HG02973 (cell line): ENCODE data around the gene GTF2H4.

Experiments
- ATAC-seq: cut with Tn5 transposase; IDR thresholded peaks from one replicate; pipeline ENCODE4 v1.9.1; 2021; ENCODE audit warnings: moderate library complexity; ENCODE audit not compliant: unreplicated experiment

Gene GTF2H4

DNA sequence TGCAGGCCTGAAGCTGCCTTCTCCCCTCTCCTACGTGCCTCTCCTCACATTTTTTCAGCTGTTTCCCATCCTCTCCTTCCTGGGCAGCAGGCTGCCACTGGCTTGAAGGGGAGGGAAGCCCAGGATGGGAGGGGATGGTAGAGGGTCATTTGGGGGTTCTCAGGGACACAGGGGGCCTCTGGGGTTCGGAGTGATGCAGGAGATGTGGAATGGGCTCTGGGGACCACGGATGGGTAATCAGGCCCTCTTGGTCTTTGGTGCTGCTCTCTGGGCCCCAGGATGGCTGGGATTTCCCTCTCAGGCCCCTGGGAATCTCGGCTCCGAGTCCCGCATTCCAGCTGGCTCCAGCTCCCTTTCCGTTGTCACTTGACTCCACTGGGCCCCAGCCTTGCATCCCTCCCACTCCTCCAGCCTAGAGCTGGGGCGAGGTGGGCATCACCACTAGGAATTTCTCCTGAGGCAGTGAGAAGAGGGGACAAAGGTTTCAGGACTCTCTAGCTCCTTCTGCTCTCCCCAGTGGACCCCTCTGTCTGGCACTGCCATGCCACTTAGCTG is 25.7 kb upstream of the GTF2H4 start:
- ATAC-seq: no peak

DNA sequence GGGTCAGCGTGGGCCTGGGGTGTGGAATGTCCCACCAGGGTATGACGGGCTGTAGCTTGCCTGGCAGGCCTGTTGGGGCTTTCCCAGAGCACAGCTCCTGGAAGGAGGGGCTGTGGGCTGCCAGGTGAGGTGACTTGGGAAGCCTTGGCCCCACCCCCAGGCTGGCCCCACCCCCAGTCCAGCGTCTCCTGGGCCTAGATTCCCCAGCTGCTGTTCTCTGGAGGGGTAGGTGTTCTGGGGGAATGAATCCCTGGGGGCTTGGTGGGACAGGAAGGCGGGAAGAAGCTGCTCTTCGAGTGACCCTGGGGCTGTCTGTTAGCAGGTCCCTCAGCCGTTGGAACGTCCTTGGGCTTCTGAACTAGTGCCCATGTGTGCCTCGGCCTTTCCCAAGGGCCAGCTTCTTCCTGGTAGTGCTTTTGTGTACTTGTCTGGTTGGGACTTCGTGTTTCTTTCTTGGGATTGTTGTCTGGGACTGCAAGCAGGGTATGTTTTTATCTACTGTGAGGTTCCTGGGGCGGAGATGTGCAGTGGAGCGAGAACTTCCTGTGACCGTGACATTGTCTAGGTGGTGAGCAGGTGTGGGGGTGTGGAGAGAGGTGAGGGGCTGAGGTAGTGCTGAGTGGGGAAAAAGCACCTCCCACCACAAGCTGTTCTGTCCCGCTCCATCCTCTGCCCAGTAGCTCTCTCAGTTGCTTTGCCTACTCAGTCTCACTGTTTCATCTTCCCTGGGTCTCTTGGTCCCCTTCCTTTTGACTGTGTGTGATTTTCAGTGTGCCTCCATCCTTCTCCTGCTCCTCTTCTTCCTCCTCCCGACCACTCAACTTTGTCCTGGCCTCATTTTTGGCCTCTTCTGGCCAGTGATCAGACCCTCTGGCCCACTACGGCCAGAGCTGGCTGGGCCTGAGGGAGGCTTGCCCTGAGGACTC is 25.0 kb upstream of the GTF2H4 start:
- ATAC-seq: no peak

DNA sequence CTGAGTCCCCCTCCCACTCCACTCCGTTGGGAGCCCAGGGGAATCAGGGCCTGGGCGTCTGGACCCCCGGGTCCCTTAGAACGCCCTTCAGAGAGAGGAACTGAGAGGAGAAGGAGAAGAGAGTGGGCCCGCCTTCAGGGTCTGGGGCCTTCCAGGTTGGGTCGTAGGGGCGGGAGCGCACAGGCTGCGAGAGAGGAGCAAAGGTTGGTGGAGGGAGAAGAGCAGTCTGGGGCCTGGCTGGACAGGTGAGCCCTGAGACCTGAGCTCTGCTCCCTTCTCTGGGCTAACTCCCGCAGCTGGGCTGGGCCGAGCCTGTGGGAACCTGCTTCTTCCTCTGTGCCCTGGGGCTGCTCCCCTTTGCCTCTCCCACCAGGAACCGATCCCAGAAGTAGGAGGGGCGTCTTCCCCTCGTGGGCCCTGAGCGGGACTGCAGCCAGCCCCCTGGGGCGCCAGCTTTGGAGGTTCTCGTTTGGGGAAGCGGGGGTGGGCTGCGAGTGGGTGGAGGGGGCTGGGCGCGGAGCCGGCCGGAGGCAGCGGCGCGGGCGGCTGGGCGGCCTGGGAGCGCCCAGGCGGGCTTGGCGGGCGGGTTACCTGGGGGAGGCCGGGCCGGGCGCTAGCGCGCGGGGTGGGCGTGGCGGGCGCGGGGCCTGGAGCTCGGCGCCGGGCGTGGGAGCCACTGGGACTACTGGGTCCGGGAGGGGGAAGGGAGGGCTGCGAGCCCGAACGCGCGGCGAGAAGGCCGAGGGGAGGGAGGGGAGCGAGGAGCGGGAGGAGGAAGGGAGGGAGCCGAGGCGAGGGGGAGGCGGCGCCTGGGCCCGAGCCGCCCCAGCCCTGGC is 24.1 kb upstream of the GTF2H4 start, which contains the start of gene DDR1:
TSS of gene DDR1 (plus strand) at position 835 of the 836 bp plus-strand sequence. CDS start 4,211 bp downstream, outside the sequence.
- no peak for ATAC-seq

DNA sequence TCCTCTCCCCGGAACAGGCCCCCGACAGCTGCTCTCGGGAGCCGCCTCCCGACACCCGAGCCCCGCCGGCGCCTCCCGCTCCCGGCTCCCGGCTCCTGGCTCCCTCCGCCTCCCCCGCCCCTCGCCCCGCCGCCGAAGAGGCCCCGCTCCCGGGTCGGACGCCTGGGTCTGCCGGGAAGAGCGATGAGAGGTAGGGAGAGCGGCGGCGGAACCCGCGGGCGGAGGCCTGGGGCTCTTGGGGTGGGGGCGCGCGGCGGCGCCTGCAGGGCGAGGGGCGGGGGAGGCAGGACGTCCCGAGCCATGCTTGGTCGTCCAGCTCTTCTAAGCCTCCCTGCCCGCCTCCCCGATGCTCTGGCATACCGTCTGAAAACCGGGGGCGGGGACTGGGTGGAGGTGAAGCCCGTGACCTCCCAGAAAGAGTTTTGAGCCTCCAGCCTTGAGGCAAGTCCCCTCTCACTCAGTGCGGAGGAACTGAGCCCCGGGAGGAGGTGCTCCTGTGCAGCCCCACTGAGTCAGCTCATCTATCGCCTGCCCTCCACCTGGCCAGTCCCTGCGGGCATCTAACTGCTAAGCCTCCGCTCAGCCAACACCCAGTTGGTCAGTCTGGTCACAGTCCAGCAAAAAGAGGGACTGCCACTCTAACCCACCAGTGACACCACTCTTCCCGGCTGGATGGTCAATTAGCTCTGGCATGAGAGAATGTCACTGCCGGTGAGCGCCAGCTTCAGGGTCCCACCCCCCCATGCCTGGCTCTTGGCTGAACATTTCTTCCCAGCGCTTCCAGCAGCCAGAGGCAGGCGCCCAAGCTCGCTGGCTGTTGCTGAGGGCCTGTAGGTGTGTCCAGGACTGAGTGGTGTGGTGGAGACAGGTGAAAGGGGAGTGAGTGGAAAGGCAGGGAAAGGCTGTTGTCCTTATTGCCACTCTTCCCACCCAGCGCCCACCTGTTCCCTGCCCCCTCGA is 23.2 kb upstream of the GTF2H4 start:
- no peak for ATAC-seq

DNA sequence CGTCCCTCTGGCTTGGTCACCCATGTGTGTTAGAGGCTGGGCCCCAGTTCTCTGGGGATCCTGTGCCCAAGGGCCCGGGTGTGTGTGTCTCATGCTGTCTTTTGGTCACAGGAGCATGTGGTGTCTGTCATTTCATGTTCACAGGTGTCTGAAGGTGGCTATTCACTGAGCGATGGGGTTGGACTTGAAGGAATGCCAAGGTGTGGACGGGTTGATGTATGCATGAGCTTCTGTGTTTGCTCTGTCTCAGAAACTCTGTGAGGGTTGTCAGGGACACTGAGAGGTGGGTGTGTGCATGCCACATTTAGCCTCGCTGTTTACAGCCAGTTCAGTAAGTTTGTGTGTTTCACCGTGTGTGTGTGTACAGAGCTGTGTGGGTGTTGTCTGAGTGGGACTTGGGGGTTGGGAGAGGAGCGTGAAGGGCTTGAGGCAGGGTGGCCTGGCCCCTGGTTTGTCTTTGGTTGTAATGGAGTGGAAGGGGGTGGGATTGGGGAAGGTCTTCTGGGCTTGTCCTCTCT is 22.5 kb upstream of the GTF2H4 start:
- ATAC-seq: no peak

DNA sequence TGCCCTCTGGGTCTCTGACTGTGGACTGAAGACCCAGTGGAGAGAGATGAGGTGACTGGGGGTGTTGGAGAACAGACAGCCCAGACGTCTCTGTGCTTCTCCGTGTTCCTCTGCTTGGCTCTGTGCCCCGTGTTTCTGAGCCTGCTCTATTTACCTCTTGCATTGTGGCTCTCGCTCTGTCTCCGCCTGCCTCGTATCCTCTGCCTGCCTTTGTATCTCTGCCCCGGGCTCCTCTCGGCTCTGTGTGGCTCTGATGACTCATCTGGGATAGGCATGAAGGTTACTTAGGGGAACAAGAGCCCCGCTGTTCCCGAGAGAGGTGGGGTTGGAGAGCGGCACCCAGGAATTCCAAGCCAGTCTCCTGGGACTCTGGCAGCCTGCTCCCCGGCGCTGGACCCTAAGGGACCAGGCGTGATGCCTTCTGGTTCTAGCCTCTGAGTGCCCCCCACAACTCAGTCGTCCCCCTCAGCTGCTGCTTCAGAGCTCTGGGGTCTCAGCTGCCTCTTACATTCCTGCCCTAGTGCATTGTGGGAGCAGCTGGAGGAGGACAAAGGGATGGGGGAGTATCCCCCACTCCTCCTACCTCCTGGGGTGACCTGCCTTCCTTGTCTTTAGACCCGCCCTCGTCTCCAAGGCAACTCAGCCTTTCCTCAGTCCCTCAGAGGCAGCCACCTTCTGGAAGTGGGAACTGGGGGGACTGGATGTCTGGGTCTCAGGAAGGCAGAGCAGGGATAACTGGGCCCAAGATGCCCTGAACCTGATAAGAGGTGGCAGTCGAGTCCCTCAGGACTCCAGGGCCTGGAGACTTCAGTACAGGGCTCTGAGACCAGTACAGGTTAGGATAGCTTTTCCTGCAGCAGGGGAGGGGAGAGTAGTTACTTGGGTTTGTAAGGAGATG is 21.8 kb upstream of the GTF2H4 start:
- no peak for ATAC-seq

DNA sequence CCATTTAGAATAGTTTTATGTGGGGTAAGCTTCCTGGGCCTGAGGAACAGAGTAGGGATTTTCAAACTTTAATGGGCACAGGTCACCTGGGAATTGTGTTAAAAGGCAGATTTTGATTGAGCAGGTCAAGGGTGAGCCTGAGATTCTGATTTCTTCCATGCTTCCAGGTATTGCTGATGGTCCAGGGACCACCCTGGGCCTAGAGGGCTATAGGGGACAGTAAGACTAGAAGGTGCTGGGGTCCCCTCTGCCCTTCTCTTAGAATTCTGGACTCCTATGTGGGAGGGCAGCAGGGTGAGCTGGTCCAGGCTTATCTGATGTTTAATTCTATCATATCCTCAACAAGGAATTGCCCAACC is 21.1 kb upstream of the GTF2H4 start:
- no peak for ATAC-seq

DNA sequence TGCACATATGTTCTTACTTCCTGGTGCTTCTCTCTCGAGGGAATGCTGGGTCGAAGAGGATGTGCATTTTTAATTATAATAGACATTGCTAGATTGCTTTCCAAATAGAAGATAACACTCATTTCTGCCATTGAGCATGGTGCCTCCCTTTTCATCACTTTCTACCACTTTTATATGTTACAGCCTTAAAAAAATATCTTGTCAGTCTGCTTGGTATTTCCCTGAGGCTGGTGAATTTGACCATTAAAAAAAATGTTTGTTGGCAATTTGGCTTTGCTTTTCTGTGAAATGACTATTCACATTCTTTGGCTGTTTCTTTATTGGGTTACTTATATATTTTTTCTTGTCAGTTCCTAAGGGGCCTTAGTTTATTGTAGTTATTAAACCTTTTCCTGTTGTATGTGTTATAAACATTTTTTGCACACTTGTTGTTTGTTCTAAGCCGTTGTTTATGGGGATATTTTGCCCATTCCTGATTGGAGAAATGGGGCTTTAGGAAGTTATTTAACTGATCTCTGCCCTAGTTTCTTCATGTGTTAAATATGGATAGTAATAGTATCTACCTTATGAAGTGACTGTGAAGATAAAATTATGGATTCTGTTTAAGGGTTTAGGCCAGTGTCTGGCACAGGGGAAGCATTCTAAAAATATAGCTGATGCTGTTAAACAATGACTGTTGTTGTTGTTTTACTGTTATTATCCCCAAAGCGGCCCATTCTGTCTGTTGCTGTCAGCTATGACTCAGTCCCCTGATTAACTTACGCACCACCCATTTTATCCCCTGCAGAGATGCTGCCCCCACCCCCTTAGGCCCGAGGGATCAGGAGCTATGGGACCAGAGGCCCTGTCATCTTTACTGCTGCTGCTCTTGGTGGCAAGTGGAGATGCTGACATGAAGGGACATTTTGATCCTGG is 19.8 kb upstream of the GTF2H4 start:
- ATAC-seq: no peak

DNA sequence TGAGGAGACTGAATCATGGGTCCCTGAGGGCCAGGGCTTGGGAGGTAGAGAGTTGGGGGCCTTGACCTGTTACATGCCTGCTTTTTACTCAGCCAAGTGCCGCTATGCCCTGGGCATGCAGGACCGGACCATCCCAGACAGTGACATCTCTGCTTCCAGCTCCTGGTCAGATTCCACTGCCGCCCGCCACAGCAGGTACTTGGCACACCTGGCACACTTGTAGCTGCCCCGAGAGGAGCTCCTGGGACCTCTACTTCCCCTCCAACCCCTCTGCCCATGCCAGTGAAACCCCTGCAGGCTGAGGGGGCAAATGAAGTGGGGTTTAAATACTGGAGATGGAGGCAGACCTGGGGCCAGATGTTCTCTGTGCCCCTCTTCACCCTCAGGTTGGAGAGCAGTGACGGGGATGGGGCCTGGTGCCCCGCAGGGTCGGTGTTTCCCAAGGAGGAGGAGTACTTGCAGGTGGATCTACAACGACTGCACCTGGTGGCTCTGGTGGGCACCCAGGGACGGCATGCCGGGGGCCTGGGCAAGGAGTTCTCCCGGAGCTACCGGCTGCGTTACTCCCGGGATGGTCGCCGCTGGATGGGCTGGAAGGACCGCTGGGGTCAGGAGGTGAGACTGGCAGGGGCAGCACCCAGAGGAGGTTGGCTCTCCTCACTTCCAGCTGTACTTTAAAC is 19.1 kb upstream of the GTF2H4 start:
- ATAC-seq: no peak

DNA sequence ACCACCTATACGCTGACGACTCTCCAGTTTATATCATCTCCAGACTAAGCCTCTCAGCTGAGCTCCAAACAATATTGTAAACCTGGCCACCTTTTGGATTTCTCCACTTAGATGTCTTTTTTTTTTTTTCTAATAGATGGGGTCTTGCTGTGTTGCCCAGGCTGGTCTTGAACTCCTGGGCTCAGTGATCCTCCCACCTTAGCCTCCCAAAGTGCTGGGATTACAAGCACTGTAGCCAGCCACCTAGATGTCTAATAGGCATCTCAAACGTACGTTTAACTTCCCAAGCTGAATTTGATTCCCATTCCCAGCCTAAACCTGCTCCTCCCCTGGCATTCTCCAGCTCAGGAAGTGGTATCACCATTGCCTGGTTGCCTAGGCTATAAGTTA is 18.5 kb upstream of the GTF2H4 start:
- no peak for ATAC-seq

DNA sequence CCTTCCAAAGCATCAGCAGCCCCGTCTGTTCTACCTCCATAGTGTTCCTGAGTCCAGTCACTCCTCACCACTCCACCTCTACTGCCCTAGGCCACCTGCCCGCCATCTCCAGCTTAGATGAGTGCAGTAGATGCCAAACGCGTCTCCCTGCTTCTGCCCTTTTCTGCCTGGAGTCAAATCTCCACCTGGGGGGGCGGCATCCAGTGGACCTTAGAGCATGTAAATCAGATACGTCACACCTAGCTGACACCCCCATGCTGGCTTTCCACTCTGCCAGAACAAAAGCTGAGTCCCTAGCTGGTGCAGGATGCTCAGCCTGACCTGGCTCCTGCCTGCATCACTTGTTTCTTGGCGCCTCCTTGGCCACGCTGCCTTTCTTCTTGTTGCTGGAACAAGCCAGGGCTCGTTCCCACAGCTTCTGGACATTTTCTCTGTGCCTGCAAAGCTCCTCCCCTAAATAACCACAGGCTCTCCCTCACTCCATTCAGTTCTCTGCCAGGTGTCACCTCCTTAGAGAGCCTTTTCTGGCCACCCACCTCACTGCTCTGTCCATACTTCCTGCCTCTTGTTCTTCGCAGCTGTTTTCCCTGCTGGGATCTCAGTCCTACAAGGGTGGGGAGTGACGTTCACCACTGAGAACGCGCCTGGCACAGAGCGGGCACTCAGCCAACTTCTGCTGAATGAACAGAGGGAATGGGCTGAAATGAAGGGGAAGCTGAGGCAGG is 17.9 kb upstream of the GTF2H4 start:
- no peak for ATAC-seq

DNA sequence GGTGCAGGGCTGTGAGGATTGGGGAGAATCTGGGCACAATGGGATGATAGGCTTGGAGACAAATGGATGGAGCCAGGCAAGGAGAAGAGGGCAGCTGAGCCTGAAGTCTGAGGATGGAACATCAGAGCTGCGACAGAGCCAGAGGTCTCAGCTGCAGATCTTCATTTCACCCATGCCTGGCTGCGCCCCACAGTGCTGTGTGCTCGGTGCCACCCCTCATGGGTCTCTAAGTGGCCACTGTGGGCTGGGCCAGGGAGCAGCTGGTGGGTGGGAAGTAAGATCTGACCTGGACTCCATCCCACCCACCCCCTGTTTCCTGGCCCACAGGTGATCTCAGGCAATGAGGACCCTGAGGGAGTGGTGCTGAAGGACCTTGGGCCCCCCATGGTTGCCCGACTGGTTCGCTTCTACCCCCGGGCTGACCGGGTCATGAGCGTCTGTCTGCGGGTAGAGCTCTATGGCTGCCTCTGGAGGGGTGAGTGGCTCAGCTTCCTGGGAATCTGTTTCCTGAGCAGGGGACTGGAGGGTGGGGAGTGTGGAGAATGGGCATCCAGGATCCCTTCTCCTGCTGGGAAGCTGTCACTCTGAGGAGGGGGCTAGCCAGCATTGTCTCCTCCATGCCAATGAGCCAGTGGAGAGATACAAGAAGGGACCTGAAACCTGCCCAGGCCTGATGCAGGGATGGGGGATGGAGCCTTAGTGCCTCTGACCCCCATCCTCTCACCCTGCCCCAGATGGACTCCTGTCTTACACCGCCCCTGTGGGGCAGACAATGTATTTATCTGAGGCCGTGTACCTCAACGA is 17.2 kb upstream of the GTF2H4 start:
- ATAC-seq: no peak

DNA sequence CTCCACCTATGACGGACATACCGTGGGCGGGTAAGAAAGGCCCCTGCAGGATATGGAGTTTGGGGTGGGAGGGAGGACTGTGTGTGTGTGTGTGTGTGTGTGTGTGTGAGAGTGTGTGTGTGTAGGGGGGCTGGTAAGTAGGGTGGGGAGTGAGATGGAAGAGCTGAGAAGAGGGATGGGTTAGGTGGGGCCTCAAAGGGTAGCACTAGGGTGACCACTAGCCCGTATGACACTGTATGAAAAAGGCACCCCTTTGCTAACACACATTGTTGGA is 16.6 kb upstream of the GTF2H4 start:
- ATAC-seq: no peak

DNA sequence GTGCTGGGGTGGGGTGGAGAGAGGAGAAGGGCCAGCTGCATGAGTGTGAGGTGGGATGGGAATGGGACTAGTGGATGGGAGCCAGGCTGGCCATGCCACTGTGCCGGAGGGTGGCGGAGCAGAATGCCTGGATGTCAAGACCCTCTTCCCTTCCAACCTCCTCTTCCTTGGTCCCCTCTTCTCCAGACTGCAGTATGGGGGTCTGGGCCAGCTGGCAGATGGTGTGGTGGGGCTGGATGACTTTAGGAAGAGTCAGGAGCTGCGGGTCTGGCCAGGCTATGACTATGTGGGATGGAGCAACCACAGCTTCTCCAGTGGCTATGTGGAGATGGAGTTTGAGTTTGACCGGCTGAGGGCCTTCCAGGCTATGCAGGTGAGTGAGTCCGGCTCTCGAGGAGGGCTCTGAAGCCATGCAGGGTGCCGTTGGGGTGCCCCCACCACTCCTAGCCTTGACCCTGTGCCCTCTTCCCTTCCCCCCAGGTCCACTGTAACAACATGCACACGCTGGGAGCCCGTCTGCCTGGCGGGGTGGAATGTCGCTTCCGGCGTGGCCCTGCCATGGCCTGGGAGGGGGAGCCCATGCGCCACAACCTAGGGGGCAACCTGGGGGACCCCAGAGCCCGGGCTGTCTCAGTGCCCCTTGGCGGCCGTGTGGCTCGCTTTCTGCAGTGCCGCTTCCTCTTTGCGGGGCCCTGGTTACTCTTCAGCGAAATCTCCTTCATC is 16.0 kb upstream of the GTF2H4 start:
- ATAC-seq: no peak

DNA sequence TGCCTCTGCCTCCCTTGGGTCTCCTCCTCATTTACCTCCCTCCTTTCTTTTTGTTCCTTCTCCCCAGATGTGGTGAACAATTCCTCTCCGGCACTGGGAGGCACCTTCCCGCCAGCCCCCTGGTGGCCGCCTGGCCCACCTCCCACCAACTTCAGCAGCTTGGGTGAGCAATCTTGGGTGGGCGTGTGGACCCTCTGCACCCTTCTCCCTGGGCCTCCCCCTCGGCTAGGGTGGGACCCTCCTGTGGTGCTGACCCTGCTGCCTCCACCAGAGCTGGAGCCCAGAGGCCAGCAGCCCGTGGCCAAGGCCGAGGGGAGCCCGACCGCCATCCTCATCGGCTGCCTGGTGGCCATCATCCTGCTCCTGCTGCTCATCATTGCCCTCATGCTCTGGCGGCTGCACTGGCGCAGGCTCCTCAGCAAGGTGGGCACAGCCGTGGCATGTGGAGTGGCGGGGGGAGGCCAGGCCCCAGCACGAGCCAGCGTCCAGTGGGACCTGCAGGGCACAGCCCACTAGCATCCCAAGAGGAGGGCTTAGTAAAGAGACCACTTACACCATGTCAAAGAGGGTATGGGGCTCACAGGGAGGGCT is 14.9 kb upstream of the GTF2H4 start:
- ATAC-seq: no peak
